Activated B cell treated with CpG ODN at 0.5 μM for 24 hours (primary cell): ENCODE measurements around the gene DAPK2. TPM values are rescaled to one million over a fixed set of nuclear protein-coding genes. Genes with fewer than 3 reads are reported as not detected.

Experiments used
- ATAC-seq: fragments of 200-7000 bp; cut with Tn5 transposase; one replicate; pipeline ENCODE4 v1.10.0; 2021; ENCODE audit warnings: low read depth, mild to moderate bottlenecking, moderate library complexity
- CTCF ChIA-PET: fragments of 350-600 bp; sonication (Branson Sonifier 250); formaldehyde crosslinking; loops from one replicate; lab custom pipeline; 2021; ENCODE audit warnings: antibody characterized with exemption; lab: Charles Lee
- POLR2A ChIA-PET: fragments of 350-600 bp; sonication (Branson Sonifier 250); formaldehyde crosslinking; loops from one replicate; lab custom pipeline; 2021; ENCODE audit warnings: antibody characterized with exemption; lab: Charles Lee
- DNase-seq: peaks from one replicate; pipeline ENCODE4 v3.0.0; 2022
- H3K27ac Mint-ChIP-seq: one replicate; pipeline ENCODE4 v1.8.0; 2020; ENCODE audit warnings: mixed read lengths
- H3K27me3 Mint-ChIP-seq: one replicate; pipeline ENCODE4 v1.8.0; 2021; ENCODE audit warnings: mixed read lengths
- H3K36me3 Mint-ChIP-seq: one replicate; pipeline ENCODE4 v1.8.0; 2021; ENCODE audit warnings: low read depth, mixed read lengths
- H3K4me1 Mint-ChIP-seq: one replicate; pipeline ENCODE4 v1.8.0; 2021; ENCODE audit warnings: mixed read lengths
- H3K4me3 Mint-ChIP-seq: one replicate; pipeline ENCODE4 v1.8.0; 2020; ENCODE audit warnings: mild to moderate bottlenecking, mixed read lengths
- H3K9me3 Mint-ChIP-seq: one replicate; pipeline ENCODE4 v1.8.0; 2020; ENCODE audit warnings: mixed read lengths
- CTCF ChIP-seq: fragments of 200-600 bp; IDR thresholded peaks from one replicate; pipeline ENCODE4 v1.8.0; 2022; ENCODE audit warnings: antibody characterized with exemption, mild to moderate bottlenecking
- intact Hi-C: fragments of 100-400 bp; cut with micrococcal nuclease; formaldehyde crosslinking; loops from one replicate; pipeline ENCODE4 v1.15.1; 2024
- total RNA-seq: library from RNA; stranded (reverse); gene quantifications from 2 replicates; pipeline ENCODE4 v1.2.3, GENCODE V29; 2022

DAPK2 gene
- total RNA-seq, 1 donor from 2014 or later = 4.3 TPM

GRCh38 chr15:63992300-63992699 lies 54.0 kb downstream of the DAPK2 start:
- no peak for DNase-seq
- Mint-ChIP-seq H3K4me3 (no peak overlapping the region), H3K9me3 (no peaks in the 10 kb centered on the region), H3K27me3 (no peaks in the 10 kb centered on the region), H3K4me1 (peaks cover 57% of the 10 kb centered on the region), H3K27ac (peak overlapping the region; percentile 26), H3K36me3 (no peaks in the 10 kb centered on the region)
- CTCF ChIA-PET = interaction anchor here (1.1 kb wide), 1 partner anchor 18 kb away, joined by 4 read pairs; no protein-coding TSS in a partner anchor
- TF ChIP-seq CTCF = no peak
- no peak for ATAC-seq
- POLR2A ChIA-PET = no interaction called here
- intact Hi-C loops = no loop called here

GRCh38 chr15:63991706-63992105 lies 54.6 kb downstream of the DAPK2 start:
- peak overlapping the region; percentile 42 for H3K4me3 Mint-ChIP-seq
- no peak for TF ChIP-seq CTCF
- DNase-seq = no peak
- H3K9me3 Mint-ChIP-seq = no peaks in the 10 kb centered on the region
- H3K4me1 Mint-ChIP-seq = peaks cover 63% of the 10 kb centered on the region
- H3K27me3 Mint-ChIP-seq = no peaks in the 10 kb centered on the region
- ChIA-PET POLR2A (interaction anchor here (0.7 kb wide), 1 partner anchor 25 kb away, joined by 4 read pairs; no protein-coding TSS in a partner anchor), CTCF (interaction anchor here (1.1 kb wide), 1 partner anchor 19 kb away, joined by 4 read pairs; no protein-coding TSS in a partner anchor)
- no peak for ATAC-seq
- peak overlapping the region; percentile 70 for H3K27ac Mint-ChIP-seq
- intact Hi-C loops = no loop called here
- H3K36me3 Mint-ChIP-seq = no peaks in the 10 kb centered on the region

GRCh38 chr15:63990454-63990853 lies 55.8 kb downstream of the DAPK2 start:
- intact Hi-C loops = no loop called here
- no peak for TF ChIP-seq CTCF
- H3K4me3 Mint-ChIP-seq = no peak overlapping the region
- no peaks in the 10 kb centered on the region for H3K9me3 Mint-ChIP-seq
- peaks cover 71% of the 10 kb centered on the region for H3K4me1 Mint-ChIP-seq
- no peak for ATAC-seq
- H3K27me3 Mint-ChIP-seq = no peaks in the 10 kb centered on the region
- H3K36me3 Mint-ChIP-seq = no peaks in the 10 kb centered on the region
- H3K27ac Mint-ChIP-seq = peak overlapping the region; percentile 42
- POLR2A ChIA-PET = interaction anchor here (0.6 kb wide), 1 partner anchor 88 kb away, joined by 3 read pairs; no protein-coding TSS in a partner anchor
- peak; percentile 26 for DNase-seq
- CTCF ChIA-PET = no interaction called here

- no peak overlapping the region for H3K4me3 Mint-ChIP-seq
- POLR2A ChIA-PET = interaction anchor here (0.6 to 3.4 kb wide), 2 partner anchors 22 to 101 kb away, joined by 3 to 25 read pairs; no protein-coding TSS in a partner anchor
- no peaks in the 10 kb centered on the region for H3K27me3 Mint-ChIP-seq
- H3K4me1 Mint-ChIP-seq = peaks cover 66% of the 10 kb centered on the region
- intact Hi-C loops = loop anchor here (1.0 to 5.0 kb wide), 3 partner anchors 22 to 156 kb away; partner anchors contain the start of gene HERC1
- ATAC-seq (no peak), DNase-seq (no peak)
- H3K36me3 Mint-ChIP-seq = no peaks in the 10 kb centered on the region
- H3K9me3 Mint-ChIP-seq = no peaks in the 10 kb centered on the region
- CTCF ChIA-PET = interaction anchor here (2.2 kb wide), 1 partner anchor 23 kb away, joined by 16 read pairs; no protein-coding TSS in a partner anchor
- TF ChIP-seq CTCF = no peak
- peak overlapping the region; percentile 86 for H3K27ac Mint-ChIP-seq
These were observed 58.4 kb downstream of the DAPK2 start for GRCh38 chr15:63987796-63988378.

- peaks cover 60% of the 10 kb centered on the region for H3K4me1 Mint-ChIP-seq
- no peaks in the 10 kb centered on the region for H3K36me3 Mint-ChIP-seq
- TF ChIP-seq CTCF = no peak
- intact Hi-C loops = loop anchor here (1.0 to 5.0 kb wide), 4 partner anchors 23 to 155 kb away; partner anchors contain the start of gene HERC1
- ChIA-PET POLR2A (interaction anchor here (0.5 to 3.4 kb wide), 5 partner anchors 23 to 756 kb away, joined by 3 to 25 read pairs (median 3); no protein-coding TSS in a partner anchor), CTCF (interaction anchor here (1.2 to 2.2 kb wide), 5 partner anchors 24 to 81 kb away, joined by 4 to 16 read pairs (median 5); partner anchors contain the start of gene DAPK2)
- H3K27me3 Mint-ChIP-seq = no peaks in the 10 kb centered on the region
- ATAC-seq = peak; percentile 82
- H3K4me3 Mint-ChIP-seq = peak overlapping the region; percentile 61
- H3K27ac Mint-ChIP-seq = peak overlapping the region; percentile 86
- no peaks in the 10 kb centered on the region for H3K9me3 Mint-ChIP-seq
- no peak for DNase-seq
These were observed 59.4 kb downstream of the DAPK2 start for GRCh38 chr15:63986751-63987341.
